HG02763 (cell line): ENCODE data around the gene TM7SF2.

ENCODE experiments used
- ATAC-seq: cut with Tn5 transposase; IDR thresholded peaks from one replicate; pipeline ENCODE4 v1.9.1; 2021; ENCODE audit warnings: mild to moderate bottlenecking, moderate library complexity; ENCODE audit not compliant: unreplicated experiment

Gene TM7SF2

DNA sequence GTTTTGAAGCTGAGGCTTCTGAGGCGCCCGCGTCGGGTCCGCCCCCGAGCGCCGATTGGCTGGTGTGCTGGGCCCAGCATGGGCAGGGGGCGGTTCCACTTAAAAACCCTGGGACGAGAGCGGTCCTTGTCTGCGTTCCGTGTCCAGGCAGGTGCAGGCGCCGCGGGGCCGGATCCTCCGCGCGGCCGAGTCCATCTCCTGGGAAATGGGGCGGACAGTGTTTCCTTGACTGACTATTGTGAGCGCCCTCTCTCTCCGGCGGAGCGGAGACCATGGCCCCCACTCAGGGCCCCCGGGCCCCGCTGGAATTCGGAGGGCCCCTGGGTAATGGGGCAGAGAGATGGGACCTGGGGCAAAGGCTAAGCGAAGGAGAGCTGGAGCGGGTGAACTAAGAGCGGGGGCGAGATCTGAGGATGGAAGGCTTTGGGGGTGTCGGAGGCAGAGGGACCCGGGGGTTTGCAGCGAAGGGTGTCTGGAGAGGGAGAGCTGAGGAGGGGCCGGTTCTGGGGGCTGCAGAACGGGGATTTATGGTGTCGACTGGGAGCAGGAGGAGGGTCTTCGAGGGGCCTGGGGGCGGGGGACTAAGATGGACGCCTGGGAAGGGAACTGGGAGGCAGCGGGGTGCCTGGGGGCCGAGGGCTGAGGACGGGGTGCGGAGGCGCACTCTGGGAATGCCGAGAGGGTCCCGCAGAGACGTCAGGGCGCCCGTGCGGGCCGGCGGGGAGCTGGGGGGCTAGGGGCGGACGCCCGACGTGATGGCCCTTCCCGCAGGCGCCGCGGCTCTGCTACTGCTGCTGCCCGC is at the start of gene TM7SF2:
Gene TM7SF2, plus strand, starts transcription at position 129 of the 802 bp plus-strand sequence. Its CDS starts 144 bp downstream, at position 273.
- ATAC-seq, result peak; percentile 58

GRCh38 chr11:65063532-65063931 is 48.1 kb upstream of the TM7SF2 start:
- ATAC-seq, result no peak

- no peak for ATAC-seq
Observed at GRCh38 chr11:65064847-65065240, 46.8 kb upstream of the TM7SF2 start.

- no peak for ATAC-seq
Observed at GRCh38 chr11:65065851-65066250, 45.8 kb upstream of the TM7SF2 start.

- no peak for ATAC-seq
Observed at GRCh38 chr11:65066315-65066714, 45.4 kb upstream of the TM7SF2 start.

DNA sequence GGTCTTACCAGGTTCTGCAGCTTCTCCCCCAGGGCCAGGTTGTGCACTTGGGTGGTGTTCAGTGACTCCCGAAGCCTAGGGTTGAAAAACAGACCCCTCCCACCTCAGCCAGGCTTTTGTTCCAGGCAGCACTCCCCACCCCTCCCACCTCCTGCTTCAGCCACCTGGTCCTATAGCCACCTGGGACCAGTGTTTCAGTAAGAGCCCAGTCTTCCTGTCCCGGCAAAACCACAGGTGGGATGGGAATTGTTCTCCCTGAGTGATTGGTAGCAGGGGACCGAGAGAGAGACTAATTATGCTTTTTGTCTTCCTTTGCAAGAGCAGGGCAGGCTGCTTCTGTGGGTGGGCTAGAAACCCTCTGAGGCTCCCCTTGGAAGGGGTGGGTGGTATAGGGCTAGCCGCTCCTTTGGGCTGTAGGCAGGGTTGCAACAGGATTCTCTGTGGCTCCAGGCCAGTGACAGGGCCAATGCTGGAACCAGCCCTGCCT is 44.8 kb upstream of the TM7SF2 start:
- ATAC-seq, result no peak

- no peak for ATAC-seq
Observed at GRCh38 chr11:65067446-65067845, 44.2 kb upstream of the TM7SF2 start.

DNA sequence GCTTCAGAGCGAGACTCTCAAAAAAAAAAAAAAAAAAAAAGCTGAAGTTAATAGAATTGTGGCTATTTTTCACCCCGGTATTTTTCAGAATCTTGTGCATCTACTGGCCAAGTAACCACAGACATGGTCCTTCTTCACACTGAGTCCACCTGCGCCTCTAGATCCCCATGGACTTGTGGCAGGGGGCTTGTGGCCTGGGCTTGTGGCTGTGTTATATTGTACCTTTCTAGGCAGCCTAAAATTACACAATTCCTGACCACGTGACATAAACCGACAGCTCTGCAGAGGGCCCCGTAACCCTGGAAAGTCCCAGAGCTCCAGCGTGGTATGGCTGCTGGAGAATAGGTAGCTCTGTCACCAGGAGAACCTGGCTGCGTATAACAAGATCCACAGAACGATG is 42.5 kb upstream of the TM7SF2 start:
- ATAC-seq, result no peak

DNA sequence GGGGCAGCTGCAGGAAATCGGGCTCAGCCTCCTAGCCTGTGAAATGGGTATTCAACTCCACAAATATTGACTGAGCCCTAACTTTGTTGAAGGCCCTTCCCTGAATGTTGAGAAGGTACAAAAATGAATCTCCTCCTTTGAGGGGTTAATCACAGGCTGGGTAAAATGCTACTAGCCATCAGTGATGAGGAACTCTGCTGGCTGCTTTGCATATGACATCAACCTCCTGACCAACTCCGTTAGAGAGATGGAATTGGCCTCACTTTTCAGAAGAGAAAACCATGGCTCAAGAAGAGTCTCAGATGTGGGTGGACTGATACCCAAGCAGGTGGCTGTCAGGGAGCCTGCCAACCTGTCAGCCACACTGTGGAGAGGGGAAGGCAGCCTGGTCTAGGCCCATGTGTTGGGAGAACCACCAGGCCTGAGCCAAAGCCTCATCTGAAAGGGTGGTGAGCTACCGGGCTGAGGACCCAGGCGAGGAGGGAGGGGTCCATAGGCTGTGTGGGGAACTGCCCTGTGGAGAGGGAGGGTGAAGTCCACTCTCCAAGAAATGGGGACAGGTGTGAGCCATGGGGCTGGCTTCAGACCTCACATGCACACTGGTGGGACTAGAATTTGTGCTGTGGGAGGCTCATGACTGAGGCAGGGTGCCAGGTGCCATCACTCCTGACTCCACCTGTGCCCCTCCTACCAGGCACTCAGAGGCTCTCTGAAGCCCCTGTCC is 39.6 kb upstream of the TM7SF2 start:
- ATAC-seq, result no peak

DNA sequence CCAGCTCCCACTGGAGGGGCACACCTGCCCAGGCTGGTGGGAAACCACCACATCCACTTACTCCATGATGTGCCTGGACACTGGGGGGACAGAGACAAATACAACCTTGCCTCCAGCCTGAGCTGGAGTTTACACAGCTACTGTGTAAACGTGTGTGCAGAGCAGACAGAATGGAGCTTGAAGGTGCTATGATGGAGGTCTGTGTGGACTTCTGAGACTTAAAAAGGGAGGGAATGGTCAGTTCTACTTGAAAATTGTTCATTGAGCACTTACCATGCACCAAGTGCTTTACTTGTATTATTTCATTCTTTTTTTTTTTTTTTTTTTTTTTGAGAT is 39.1 kb upstream of the TM7SF2 start:
- no peak for ATAC-seq

DNA sequence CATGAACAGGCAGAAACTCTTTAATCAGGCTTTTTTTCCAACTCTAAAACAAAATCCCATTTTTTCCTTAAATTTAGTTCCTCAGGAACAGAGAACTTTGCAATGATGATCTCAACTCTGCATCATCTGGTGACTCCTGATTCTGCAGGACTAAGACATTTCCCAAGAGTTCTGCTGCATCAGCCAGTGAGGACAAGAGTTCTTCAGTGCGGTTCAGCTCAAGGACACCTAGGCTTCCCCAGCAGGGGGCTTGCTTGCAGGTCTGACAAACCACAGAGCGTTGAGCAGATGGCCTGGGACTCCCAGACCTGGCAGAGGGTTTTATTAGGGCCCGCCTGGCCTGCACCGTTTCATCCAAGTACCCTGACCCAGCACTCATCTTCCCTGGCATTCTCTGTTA is 34.2 kb upstream of the TM7SF2 start:
- no peak for ATAC-seq

GRCh38 chr11:65078151-65078550 is 33.5 kb upstream of the TM7SF2 start:
- no peak for ATAC-seq

GRCh38 chr11:65078786-65079342 is 32.8 kb upstream of the TM7SF2 start:
- ATAC-seq, result no peak

DNA sequence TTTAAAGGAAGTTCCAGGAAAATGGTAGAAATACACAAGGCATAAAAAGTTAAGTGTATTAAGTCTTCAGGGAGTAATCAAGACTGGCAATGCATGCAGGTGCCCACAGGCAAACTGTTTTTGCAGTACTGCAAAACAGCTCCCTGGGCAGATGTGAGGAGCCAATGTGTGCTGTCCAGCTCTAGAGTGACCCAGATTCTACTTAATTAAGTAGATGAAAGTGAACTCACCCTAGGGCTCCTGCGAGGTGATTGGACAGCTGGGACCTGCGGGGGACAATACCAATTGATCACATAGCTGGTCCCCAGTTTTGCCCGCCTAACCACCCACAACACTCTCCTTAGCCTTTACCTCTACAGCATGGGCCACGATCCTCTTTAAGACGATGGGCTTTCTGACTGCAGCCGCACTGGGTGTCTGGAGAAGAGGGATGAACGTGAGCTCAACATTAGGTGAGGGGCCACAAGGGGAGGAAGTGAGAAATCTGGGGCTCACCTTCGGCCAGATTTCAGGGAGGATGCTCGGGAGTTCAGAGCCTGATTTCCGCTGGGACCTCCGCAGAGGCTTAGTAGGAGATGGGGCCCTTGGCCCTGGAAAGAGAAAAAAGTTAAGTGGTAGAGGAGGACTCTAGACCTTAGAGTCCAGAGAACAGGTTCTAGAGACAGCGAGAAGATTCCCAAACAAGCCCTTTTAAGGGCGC is 28.4 kb upstream of the TM7SF2 start:
- no peak for ATAC-seq

DNA sequence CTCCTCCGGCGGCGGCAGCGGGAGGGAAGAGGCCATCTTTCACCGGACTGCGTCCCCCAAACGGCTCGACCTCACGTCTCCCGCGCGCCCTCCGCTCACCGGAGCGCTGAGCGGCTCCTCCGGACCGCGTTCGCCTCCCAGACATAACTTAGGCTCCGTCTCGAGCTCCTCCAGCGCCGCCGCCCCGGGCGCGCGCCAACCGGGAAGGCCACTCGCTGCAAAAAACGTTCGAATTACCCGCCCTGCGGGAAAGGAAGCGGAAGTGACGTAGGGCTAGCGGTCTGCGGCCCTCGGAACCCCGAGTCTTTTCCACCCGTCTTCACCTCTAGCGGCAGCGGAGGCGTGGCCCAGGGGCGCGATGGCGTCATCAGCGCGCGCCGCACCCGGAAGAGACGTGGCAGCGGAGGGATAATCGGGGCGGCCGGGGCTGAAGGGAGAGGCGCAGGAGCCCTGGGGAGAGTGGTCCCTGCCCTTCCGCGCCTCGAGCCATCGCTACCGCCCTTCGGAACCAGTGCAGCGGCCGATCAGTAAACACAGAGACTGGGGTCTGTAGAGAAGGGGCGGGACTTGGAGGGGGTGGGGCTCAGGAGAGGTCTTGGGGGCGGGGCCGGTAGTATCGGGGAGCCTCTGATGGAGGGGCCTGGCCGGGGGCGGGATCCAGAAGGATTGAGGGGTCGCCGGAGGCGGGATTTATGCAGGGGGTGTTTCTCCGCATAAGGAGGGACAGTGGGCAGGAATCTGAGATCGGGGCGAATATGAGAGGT is 27.7 kb upstream of the TM7SF2 start, which contains the start of the genes CDCA5 and ZFPL1:
Gene CDCA5, minus strand, starts transcription at position 207 of the 764 bp plus-strand sequence. Its CDS starts 62 bp downstream, at position 145.
Gene ZFPL1, plus strand, starts transcription at position 389 of the 764 bp plus-strand sequence. CDS start 477 bp downstream, outside the sequence.
- peak; percentile 87 for ATAC-seq

DNA sequence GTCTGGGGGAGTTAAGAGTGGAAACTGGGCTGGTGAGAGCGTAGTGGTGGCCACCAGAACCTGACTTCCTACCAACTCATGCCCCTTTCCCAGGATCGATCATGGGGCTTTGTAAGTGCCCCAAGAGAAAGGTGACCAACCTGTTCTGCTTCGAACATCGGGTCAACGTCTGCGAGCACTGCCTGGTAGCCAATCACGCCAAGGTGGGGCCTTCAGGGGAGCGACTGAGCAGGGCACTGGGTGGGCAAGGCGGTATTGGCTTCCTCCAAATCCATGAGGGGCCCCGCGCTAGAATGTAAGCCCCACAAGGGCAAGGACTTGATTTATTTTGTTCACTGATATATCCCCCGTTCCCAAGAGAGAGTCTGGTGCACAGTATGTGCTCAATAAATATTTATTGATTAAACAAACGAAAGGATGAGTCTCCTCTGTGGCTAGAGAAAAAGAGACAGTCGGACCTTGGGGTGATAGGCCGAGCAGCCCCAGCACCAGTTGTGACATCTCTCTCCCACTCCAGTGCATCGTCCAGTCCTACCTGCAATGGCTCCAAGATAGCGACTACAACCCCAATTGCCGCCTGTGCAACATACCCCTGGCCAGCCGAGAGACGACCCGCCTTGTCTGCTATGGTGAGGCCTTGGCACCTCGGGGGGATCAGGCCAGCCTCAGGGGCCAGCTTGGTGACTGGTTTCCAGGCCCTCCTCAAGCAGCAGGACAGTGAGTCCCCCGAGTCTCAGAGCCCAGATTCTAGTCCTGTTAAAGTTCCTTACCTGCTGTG is 26.9 kb upstream of the TM7SF2 start:
- ATAC-seq, result no peak

- no peak for ATAC-seq
Observed at GRCh38 chr11:65085446-65085845, 26.2 kb upstream of the TM7SF2 start.

DNA sequence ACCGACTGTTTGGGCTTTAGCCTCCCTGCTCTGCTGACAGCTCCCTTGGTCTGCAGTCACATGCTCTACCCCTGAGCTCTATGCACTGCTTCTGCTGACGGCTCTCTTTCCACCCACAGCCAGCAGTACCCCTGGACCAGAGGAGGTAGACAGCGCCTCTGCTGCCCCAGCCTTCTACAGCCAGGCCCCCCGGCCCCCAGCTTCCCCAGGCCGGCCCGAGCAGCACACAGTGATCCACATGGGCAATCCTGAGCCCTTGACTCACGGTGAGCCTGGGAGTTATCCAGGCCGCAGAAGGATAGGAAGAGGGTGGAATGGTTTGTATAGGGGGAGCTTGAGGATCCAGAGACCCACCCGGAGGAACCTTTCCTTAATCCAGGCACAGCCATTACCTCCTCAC is 24.9 kb upstream of the TM7SF2 start:
- ATAC-seq, result no peak

DNA sequence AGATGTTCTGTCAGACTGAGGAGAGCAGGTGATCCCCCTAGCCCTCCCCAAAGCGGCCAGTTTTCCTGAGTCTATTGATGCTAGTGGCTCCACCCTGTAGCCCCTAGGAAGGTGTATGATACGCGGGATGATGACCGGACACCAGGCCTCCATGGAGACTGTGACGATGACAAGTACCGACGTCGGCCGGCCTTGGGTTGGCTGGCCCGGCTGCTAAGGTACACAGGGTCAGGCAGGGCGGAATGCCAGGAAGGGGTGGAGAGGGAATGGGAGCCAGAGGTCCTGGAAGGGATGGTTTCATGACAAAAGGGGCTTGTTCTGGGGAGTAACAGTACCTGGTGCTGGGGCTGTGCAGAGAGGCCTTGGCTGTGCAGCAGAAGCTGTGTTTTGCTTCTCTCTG is 24.5 kb upstream of the TM7SF2 start:
- ATAC-seq, result no peak

- no peak for ATAC-seq
Observed at GRCh38 chr11:65087827-65088226, 23.8 kb upstream of the TM7SF2 start.
